Measurements from ENCODE around the gene AOAH.

The AOAH gene

DNA sequence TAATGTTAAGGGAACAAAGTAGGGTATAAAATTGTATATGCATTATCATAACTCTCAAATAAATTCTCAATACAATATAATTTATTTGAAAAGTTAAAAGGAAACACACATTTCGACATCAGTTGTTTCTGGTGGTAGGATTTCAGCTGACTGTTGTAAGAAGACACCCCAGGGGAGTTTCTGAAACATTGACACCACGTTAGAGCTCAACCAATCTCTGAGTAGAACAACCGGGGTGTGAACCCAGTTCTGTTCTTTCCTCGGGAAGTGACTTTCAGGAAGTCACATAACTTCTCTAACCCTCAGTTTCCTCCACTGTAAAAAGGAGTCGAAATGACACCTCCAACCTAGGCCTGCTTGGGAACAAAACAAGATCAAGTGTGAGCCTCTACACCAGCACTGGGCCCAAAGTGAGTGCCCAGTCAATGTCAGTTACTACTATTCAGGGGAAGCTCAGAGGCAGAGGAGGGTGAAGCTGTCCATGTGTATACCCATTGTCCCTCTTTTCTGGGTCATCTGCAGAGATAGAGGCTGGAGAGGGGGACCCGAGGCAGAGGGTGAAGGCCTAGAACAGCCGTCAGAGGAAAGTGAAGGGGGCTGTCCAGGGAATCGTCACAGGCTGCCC lies 67.1 kb downstream of the AOAH start:
- no peaks in the 10 kb centered on the region for H3K79me2 ChIP-seq (ENCODE audit: insufficient read depth, low read length)
- H3K9me3 ChIP-seq (ENCODE audit: insufficient read depth, low read depth, low read length): no peaks in the 10 kb centered on the region
- H3K9me2 ChIP-seq (replicated peaks; ENCODE audit: low read depth, low read length): no peaks in the 10 kb centered on the region
- H2AFZ ChIP-seq (ENCODE audit: low read length): no peak overlapping the region
- H4K20me1 ChIP-seq (ENCODE audit: insufficient read depth, low read length, poor library complexity, severe bottlenecking): no peaks in the 10 kb centered on the region
- H3K4me1 ChIP-seq (ENCODE audit: insufficient read depth, low read length, poor library complexity, severe bottlenecking): no peaks in the 10 kb centered on the region
- H3K36me3 ChIP-seq (ENCODE audit: insufficient read depth, low read length): no peaks in the 10 kb centered on the region
- H3K4me2 ChIP-seq (ENCODE audit: low read depth, low read length, poor library complexity, severe bottlenecking): no peak overlapping the region
- no peak for TF ChIP-seq EZH2phosphoT487 (IDR thresholded peaks at IDR 0.05; ENCODE audit: borderline replicate concordance)
- TF ChIP-seq, protein P1, sequence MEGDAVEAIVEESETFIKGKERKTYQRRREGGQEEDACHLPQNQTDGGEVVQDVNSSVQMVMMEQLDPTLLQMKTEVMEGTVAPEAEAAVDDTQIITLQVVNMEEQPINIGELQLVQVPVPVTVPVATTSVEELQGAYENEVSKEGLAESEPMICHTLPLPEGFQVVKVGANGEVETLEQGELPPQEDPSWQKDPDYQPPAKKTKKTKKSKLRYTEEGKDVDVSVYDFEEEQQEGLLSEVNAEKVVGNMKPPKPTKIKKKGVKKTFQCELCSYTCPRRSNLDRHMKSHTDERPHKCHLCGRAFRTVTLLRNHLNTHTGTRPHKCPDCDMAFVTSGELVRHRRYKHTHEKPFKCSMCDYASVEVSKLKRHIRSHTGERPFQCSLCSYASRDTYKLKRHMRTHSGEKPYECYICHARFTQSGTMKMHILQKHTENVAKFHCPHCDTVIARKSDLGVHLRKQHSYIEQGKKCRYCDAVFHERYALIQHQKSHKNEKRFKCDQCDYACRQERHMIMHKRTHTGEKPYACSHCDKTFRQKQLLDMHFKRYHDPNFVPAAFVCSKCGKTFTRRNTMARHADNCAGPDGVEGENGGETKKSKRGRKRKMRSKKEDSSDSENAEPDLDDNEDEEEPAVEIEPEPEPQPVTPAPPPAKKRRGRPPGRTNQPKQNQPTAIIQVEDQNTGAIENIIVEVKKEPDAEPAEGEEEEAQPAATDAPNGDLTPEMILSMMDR (conservative IDR thresholded peaks at IDR 0.05; ENCODE audit: low read length): no peak
- H3K27me3 ChIP-seq (ENCODE audit: insufficient read depth, low read length, poor library complexity, severe bottlenecking): no peaks in the 10 kb centered on the region
- no peak overlapping the region for H3K9ac ChIP-seq (ENCODE audit: low read depth, low read length, poor library complexity, severe bottlenecking)
- no peaks in the 10 kb centered on the region for H3F3A ChIP-seq (ENCODE audit: low read depth)
- H3K4me3 ChIP-seq (ENCODE audit: low read length, poor library complexity, severe bottlenecking): no peak overlapping the region

DNA sequence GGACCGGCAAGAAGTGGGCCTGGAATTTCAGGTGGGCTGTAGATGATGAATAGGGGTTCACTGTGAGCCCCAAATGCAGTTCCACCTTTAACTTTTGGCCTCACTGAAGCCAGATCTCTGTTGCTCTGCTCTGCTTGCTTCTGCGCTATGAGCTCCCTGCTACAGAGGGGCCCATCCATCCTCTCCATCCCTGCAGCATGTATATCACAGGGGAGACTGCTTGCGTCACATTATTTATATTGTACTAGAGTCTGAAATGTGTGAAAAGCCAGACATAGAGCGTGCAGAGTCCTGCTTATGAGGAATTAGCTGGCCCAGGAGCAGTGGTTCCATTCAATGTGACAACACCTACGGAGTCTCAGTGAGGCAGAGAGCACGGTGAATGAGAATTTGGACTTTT lies 69.9 kb downstream of the AOAH start:
- no peak for TF ChIP-seq EZH2phosphoT487 (IDR thresholded peaks at IDR 0.05; ENCODE audit: borderline replicate concordance)
- TF ChIP-seq, protein P1 (conservative IDR thresholded peaks at IDR 0.05; ENCODE audit: low read length): no peak
- H3K9me2 ChIP-seq (replicated peaks; ENCODE audit: low read depth, low read length): no peaks in the 10 kb centered on the region

DNA sequence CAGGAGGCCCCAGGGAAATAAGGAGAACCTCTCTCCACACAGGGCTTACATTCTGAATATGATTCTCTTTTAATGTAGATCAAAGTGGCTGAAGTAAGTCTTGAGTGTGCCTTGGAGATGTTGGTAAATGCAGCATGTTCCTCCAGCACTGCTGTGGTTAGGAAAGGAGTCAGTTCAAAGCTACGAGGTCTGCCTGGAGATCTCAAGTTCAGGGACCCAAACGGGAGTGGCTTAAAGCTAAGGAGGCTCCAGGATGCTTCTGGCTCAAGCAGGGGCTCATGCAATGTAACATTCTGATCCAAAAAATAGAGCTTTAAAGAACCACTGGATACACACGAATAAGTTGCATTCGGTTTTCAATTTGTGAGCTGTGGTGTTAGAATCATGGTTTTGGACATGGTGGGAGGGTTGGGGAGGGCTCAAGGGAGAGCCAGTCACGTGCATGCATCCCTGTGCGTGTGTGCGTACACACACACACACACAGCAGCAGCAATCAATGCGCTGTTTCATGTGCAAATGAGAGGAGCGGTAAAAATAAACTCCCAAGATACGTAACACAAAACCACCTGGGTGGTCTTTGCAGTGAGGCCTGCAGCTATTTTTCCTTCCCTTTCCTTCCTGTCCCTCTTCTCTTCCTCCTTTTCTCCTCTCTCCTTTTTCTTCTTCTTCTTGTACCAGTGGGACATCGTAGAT lies 70.5 kb downstream of the AOAH start:
- Histone ChIP-seq H4K20me1 (ENCODE audit: insufficient read depth, low read length, poor library complexity, severe bottlenecking) (no peaks in the 10 kb centered on the region), H3K79me2 (ENCODE audit: insufficient read depth, low read length) (no peaks in the 10 kb centered on the region), H3K9me3 (ENCODE audit: insufficient read depth, low read depth, low read length) (no peaks in the 10 kb centered on the region), H3K4me3 (ENCODE audit: low read length, poor library complexity, severe bottlenecking) (no peak overlapping the region), H3F3A (ENCODE audit: low read depth) (no peaks in the 10 kb centered on the region), H3K27me3 (ENCODE audit: insufficient read depth, low read length, poor library complexity, severe bottlenecking) (no peaks in the 10 kb centered on the region), H3K36me3 (ENCODE audit: insufficient read depth, low read length) (no peaks in the 10 kb centered on the region), H3K4me2 (ENCODE audit: low read depth, low read length, poor library complexity, severe bottlenecking) (no peak overlapping the region), H2AFZ (ENCODE audit: low read length) (no peak overlapping the region), H3K9me2 (replicated peaks; ENCODE audit: low read depth, low read length) (no peaks in the 10 kb centered on the region), H3K4me1 (ENCODE audit: insufficient read depth, low read length, poor library complexity, severe bottlenecking) (no peaks in the 10 kb centered on the region), H3K9ac (ENCODE audit: low read depth, low read length, poor library complexity, severe bottlenecking) (no peak overlapping the region)
- TF ChIP-seq EZH2phosphoT487 (IDR thresholded peaks at IDR 0.05; ENCODE audit: borderline replicate concordance): no peak
- TF ChIP-seq, protein P1 (conservative IDR thresholded peaks at IDR 0.05; ENCODE audit: low read length): no peak

More for the DNA sequence above, 69.9 kb downstream of the AOAH start:
- Histone ChIP-seq H3K9me3 (ENCODE audit: insufficient read depth, low read depth, low read length) (no peaks in the 10 kb centered on the region), H3K4me1 (ENCODE audit: insufficient read depth, low read length, poor library complexity, severe bottlenecking) (no peaks in the 10 kb centered on the region), H3K4me3 (ENCODE audit: low read length, poor library complexity, severe bottlenecking) (no peak overlapping the region), H3K27me3 (ENCODE audit: insufficient read depth, low read length, poor library complexity, severe bottlenecking) (no peaks in the 10 kb centered on the region), H3F3A (ENCODE audit: low read depth) (no peaks in the 10 kb centered on the region), H4K20me1 (ENCODE audit: insufficient read depth, low read length, poor library complexity, severe bottlenecking) (no peaks in the 10 kb centered on the region), H3K4me2 (ENCODE audit: low read depth, low read length, poor library complexity, severe bottlenecking) (no peak overlapping the region), H3K79me2 (ENCODE audit: insufficient read depth, low read length) (no peaks in the 10 kb centered on the region), H3K36me3 (ENCODE audit: insufficient read depth, low read length) (no peaks in the 10 kb centered on the region), H2AFZ (ENCODE audit: low read length) (no peak overlapping the region), H3K9ac (ENCODE audit: low read depth, low read length, poor library complexity, severe bottlenecking) (no peak overlapping the region)

Measured in Loucy (cell line).